Thoracic aorta (tissue), 2 donors: ENCODE measurements around the gene WIPF2. TPM values are rescaled to one million over a fixed set of nuclear protein-coding genes. Genes with fewer than 3 reads are reported as not detected.

ENCODE experiments used
- ATAC-seq: fragments of 150-250 bp; one replicate; pipeline ENCODE4 v1.8.0; 2017; ENCODE audit warnings: low read depth; ENCODE audit not compliant: insufficient number of reproducible peaks, low FRiP score
- DNase-seq: peaks from one replicate; pipeline ENCODE4 v3.0.0-alpha.2; 2020; ENCODE audit warnings: low spot score
- H3K27ac ChIP-seq, 2 donors: fragments of 200-600 bp; sonication (generic); 1 replicate in 1 of 2; 2 replicates in 1 of 2; pipeline ENCODE4 v1.5.1; 2016; ENCODE audit warnings: mild to moderate bottlenecking in 2 of 2, moderate library complexity in 2 of 2
- H3K27me3 ChIP-seq: fragments of 200-600 bp; sonication (generic); replicated peaks from 2 replicates; pipeline ENCODE4 v1.6.0; 2016; ENCODE audit warnings: mild to moderate bottlenecking; ENCODE audit not compliant: insufficient read depth
- H3K36me3 ChIP-seq: fragments of 200-600 bp; sonication (generic); one replicate; pipeline ENCODE4 v1.5.1; 2016
- H3K4me1 ChIP-seq, 2 donors: fragments of 200-600 bp; sonication (generic); 1 replicate in 1 of 2; 2 replicates in 1 of 2; pipeline versions ENCODE4 v1.5.1 to v1.6.0; 2016; ENCODE audit warnings: low read depth in 2 of 2, mild to moderate bottlenecking in 1 of 2; ENCODE audit not compliant: control insufficient read depth in 1 of 2
- H3K4me3 ChIP-seq: fragments of 200-600 bp; sonication (generic); 2 replicates; pipeline ENCODE4 v1.5.1; 2016; ENCODE audit warnings: mild to moderate bottlenecking
- H3K9me3 ChIP-seq: fragments of 200-600 bp; sonication (generic); 2 replicates; pipeline ENCODE4 v1.5.1; 2016
- CTCF ChIP-seq: fragments of 200-600 bp; sonication (generic); IDR thresholded peaks from one replicate; pipeline ENCODE4 v1.5.1; 2019; ENCODE audit warnings: antibody characterized with exemption
- total RNA-seq, 2 donors: library from RNA; depleted of rRNA; stranded (reverse); fragments of >200 nt; gene quantifications; one replicate each; pipeline versions ENCODE4 v1.1.0 to v1.2.3, GENCODE V29; 2016

WIPF2 gene
- total RNA-seq, 2 donors from 2014 or later, result 8.9 to 14.0 TPM

GRCh38 chr17:40259505-40259904, 40.4 kb downstream of the WIPF2 start:
- no peak for TF ChIP-seq CTCF
- Histone ChIP-seq H3K27ac (no peak overlapping the region), H3K27me3 (no peaks in the 10 kb centered on the region), H3K36me3 (peaks cover 52% of the 10 kb centered on the region), H3K4me3 (no peak overlapping the region), H3K9me3 (no peaks in the 10 kb centered on the region), H3K4me1 (peaks cover 0 to 8% of the 10 kb centered on the region in 2 donors)
- no peak for ATAC-seq
- DNase-seq, result no peak

GRCh38 chr17:40260528-40260927, 41.4 kb downstream of the WIPF2 start:
- Histone ChIP-seq H3K27ac (no peak overlapping the region), H3K4me3 (no peak overlapping the region), H3K27me3 (no peaks in the 10 kb centered on the region), H3K36me3 (peaks cover 62% of the 10 kb centered on the region), H3K9me3 (no peaks in the 10 kb centered on the region), H3K4me1 (peaks cover 0 to 8% of the 10 kb centered on the region in 2 donors)
- ATAC-seq (no peak), DNase-seq (no peak)
- no peak for TF ChIP-seq CTCF

- Histone ChIP-seq H3K27ac (no peak overlapping the region), H3K4me3 (no peak overlapping the region), H3K4me1 (peaks cover 0 to 8% of the 10 kb centered on the region in 2 donors), H3K9me3 (no peaks in the 10 kb centered on the region), H3K36me3 (peaks cover 53% of the 10 kb centered on the region), H3K27me3 (no peaks in the 10 kb centered on the region)
- ATAC-seq (no peak), DNase-seq (no peak)
- no peak for TF ChIP-seq CTCF
Measured at GRCh38 chr17:40264458-40265185, 45.5 kb downstream of the WIPF2 start.

GRCh38 chr17:40265337-40265736, 46.2 kb downstream of the WIPF2 start:
- peaks cover 48% of the 10 kb centered on the region for H3K36me3 ChIP-seq
- no peak for TF ChIP-seq CTCF
- no peaks in the 10 kb centered on the region for H3K9me3 ChIP-seq
- H3K4me1 ChIP-seq, result peaks cover 0 to 8% of the 10 kb centered on the region in 2 donors
- no peak for ATAC-seq
- H3K4me3 ChIP-seq, result no peak overlapping the region
- H3K27ac ChIP-seq, result no peak overlapping the region
- no peaks in the 10 kb centered on the region for H3K27me3 ChIP-seq
- no peak for DNase-seq

GRCh38 chr17:40266882-40267281, 47.8 kb downstream of the WIPF2 start:
- TF ChIP-seq CTCF, result no peak
- ATAC-seq (no peak), DNase-seq (no peak)
- no peaks in the 10 kb centered on the region for H3K9me3 ChIP-seq
- no peak overlapping the region for H3K4me3 ChIP-seq
- H3K27ac ChIP-seq, result no peak overlapping the region
- H3K36me3 ChIP-seq, result peaks cover 48% of the 10 kb centered on the region
- H3K4me1 ChIP-seq, result no peaks in the 10 kb centered on the region
- H3K27me3 ChIP-seq, result no peaks in the 10 kb centered on the region
